Stimulated activated CD8-positive, alpha-beta memory T cell treated with anti-CD3 and anti-CD28 coated beads, Interleukin-15, amount 100 ng/mL, for 1 hour (primary cell): ENCODE results near the gene PFDN1.
"Not testable (repeated sequence)": the region's sequence is repeated elsewhere in the genome, so short reads cannot be mapped to it uniquely, and the experiment has no call there.

Experiments
- DNase-seq: peaks from one replicate; pipeline ENCODE4 v3.0.0-alpha.2; 2020; ENCODE audit warnings: low read depth

Gene PFDN1

DNA sequence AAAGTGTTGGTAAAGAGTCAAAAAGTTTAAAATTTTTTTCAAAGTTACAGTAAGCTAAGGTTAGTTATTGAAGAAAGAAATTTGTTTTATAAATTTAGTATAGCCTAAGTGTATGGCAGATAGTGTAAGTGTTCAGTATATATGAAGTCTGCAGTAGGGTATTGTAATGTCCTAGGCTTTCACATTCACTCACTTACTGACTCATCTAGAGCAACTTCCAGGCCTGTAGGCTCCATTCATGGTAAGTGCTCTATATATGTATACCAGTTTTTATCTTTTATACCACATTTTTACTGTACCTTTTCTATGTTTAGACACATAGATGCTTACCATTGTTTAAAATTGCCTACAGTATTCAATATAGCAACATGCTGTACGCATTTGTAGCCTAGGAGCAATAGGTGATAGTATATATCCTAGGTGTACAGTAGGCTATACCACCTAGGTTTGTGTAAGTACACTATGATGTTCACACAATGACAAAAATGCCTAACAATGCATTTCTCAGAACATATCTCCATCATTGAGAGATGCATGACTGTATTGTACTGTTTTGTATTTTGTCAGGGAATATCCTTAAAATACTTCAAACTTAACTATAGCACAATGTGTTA lies 89.4 kb downstream of the PFDN1 start:
- DNase-seq: no peak

DNA sequence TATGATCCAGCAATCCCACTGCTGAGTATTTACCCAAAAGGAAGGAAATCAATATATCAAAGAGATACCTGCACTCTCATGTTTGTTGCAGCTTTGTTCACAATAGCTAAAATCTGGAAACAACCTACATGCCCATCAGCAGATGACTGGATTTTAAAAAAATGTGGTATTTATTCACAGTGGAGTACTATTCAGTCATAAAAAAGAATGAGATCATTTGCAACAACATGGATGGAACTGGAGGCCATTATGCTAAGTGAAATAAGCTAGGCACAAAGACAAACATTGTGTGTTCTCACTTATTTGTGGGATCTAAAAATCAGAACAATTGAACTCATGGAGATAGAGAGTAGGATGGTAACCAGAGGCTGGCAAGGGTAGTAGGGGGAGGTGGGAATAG lies 94.8 kb downstream of the PFDN1 start:
- no peak for DNase-seq

DNA sequence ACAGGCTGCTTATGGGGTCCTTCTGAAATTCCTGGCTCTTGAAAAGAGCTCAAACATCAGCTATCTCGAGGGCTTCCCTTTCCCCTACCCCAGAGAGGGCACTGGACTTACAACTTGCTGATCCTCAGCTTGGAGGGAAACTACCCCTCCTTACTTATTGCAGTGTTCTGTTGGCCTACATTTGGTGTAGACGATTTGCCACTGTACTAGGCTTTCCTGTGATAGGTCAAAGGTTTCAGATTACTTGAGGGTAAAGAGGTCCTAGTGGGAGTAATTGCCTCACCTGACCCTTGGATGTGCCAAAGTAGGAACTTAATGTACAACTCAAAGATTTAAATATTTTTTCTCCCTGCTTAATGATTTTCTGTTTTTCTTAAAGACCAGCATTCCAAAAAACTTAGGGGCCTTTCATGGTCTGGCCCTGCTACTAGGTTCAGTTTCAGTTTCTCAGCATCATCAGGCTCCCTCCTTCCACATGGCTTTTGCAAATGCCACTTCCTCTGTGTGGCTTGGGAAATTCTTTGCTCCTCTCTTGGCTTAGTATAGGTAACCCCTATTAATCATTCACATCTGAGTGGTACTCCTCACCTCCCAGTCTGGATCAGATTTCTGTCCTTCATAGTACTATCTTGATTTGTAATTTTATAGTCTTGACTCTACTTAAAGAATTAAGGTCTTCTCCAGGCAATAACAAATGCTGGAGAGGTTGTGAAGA lies 95.5 kb downstream of the PFDN1 start:
- no peak for DNase-seq

DNA sequence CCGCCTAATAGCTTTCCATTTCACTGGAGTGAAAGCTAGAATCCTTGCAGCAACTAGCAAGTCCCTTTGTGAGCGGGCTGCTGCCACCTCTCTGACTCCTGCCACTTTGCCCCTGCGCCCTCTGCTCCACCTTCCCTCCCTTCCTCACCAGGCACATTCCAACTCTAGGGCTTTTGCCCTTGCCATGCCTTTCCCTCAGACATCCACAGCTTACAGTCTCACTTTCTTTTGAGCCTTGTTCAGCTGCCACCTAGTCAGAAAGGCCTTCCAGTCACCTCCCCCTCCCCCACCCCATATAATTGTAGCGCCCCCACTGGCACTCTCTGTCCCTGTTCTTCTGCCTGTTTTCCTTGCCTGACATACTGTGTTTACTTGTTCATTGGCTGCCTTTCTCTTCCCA lies 96.9 kb downstream of the PFDN1 start:
- no peak for DNase-seq

DNA sequence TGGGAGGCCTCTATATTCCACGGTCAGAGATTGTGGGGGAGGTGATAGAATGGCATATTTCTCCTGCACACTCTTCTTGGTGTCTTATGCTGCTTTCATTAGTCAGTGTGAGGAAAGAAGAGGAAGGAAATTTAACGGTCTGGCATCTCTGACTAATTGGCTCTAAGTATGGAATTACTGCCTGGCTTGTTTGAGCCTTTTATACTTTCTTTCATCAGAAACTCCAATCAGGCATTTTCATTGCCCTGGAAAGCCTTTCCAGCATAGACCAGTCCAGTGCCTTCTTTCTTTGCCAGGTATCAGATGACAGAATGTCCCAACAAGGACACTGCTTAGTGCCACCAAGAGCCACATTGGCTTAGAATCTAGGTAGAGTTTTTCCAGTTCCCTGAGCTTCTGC lies 97.7 kb downstream of the PFDN1 start:
- DNase-seq: no peak

DNA sequence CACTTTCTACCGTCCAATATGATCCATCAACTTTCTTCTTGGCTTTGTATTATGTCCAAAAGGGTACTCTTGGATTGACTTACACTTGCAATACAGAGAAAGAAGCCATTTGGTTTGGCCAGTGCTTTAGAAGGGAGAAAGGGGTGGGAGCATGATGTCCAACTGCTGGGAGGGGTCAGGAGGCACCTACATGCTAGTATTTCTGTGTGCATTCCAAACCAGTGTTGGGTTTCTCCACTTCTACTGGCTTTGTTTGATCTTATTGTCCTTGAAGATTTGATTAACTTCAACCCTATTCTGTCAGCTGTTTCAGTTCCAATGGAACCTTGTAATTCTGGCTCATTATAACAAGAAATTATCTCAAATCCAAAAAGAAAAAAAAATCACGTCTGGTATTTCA lies 100.3 kb downstream of the PFDN1 start:
- no peak for DNase-seq

DNA sequence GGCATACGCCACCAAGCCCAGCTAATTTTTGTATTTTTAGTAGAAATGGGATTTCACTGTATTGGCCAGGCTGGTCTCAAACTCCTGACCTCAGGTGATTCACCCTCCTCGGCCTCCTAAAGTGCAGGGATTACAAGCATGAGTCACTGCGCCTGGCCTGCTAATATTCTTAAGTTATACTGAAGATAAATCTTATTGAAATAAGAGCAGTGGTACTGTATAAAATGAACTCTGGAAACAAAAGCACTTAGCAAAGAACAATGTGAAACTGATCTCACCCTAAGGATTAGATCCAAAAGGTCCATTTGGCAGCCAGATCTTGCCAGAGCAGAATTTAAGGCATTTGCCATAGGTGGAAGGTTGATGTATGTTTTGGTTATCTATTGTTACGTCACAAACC lies 100.8 kb downstream of the PFDN1 start:
- no peak for DNase-seq

DNA sequence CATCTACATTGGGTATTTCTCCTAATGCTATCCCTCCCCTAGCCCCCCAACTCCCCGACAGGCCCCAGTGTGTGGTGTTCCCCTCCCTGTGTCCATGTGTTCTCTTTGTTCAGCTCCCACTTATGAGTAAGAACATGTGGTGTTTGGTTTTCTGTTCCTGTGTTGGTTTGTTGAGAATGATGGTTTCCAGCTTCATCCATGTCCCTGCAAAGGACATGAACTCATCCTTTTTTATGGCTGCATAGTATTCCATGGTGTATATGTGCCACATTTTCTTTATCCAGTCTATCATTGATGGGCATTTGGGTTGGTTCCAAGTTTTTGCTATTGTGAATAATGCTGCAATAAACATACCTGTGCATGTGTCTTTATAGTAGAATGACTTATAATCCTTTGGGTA lies 104.0 kb downstream of the PFDN1 start:
- DNase-seq: not testable (repeated sequence)

DNA sequence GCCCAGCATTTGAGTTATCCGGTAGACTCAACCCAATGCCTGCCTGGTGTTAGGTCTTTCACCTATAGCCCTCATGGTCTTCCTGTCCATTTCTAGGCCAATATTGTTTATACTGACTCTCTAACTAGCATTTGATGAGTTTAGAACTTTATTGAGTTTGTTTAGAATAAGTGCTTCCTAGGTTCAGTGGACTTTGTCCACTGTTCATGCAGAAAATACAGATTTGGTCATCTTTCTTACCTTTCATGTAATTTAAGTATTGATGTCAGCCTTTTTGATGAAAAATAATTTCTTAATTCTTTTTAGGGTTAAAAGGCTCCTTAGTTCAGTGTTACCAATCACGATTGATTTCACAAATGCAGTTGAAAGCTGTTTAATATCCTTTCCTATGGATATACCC lies 105.9 kb downstream of the PFDN1 start:
- DNase-seq: no peak

DNA sequence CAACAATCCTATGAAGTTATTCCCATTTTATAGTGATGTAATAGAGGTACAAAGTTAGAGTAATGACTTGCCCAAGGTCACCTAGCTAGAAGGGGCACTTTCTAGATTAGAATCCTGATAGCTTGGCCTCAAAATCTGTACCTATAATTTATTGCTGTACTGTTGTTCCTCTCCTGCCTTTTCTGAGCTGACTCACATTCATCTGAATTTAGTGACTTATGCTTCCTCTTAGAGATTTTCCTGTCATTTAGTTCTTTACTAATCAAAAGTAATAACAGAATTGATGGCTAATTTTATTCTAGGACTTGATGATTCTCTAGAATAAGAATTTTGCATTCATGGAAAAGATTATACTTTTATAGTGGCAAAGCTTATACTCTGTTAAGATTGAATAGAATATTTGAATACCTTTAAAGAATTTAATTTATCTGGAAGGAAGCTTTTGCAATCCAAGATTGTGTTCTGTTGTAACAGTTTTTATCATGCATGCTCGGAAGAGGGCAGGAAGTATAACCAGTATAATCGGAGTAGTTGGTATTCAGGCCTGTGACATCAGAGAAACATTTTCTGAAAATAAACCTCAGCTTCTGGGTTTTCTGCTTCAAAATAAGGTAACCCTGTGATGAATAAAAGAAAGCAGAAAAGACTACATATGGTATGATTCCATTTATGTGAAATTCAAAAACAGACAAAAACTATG lies 106.6 kb downstream of the PFDN1 start:
- no peak for DNase-seq
